HFFc6 (cell line): ENCODE data around the gene PDGFB. TPM values are rescaled to one million over a fixed set of nuclear protein-coding genes. Genes with fewer than 3 reads are reported as not detected.

Source experiments
- DNase-seq: peaks from one replicate; pipeline ENCODE4 v3.0.0-alpha.2; 2018
- H3K27ac Mint-ChIP-seq: 2 replicates; pipeline ENCODE4 v1.8.0; 2020; ENCODE audit warnings: mild to moderate bottlenecking, mixed read lengths
- H3K27me3 Mint-ChIP-seq: 2 replicates; pipeline ENCODE4 v1.8.0; 2021; ENCODE audit warnings: mild to moderate bottlenecking, moderate library complexity, mixed read lengths; ENCODE audit not compliant: insufficient read depth
- H3K36me3 Mint-ChIP-seq: 2 replicates; pipeline ENCODE4 v1.8.0; 2021; ENCODE audit warnings: low read depth, mixed read lengths
- H3K4me1 Mint-ChIP-seq: 2 replicates; pipeline ENCODE4 v1.8.0; 2020; ENCODE audit warnings: low read depth, mixed read lengths
- H3K4me3 Mint-ChIP-seq: 2 replicates; pipeline ENCODE4 v1.8.0; 2020; ENCODE audit warnings: mild to moderate bottlenecking, moderate library complexity, mixed read lengths
- H3K9me3 Mint-ChIP-seq: 2 replicates; pipeline ENCODE4 v1.8.0; 2020; ENCODE audit warnings: mild to moderate bottlenecking, mixed read lengths
- total RNA-seq, 6 experiments: library from RNA; stranded (reverse); fragmentation: NEBNext Ultra II Directional; extraction: Animal tissue kit (Norgen Biotek cat#: 25700); gene quantifications; 2 replicates in 1 of 6; 3 replicates in 5 of 6; pipeline ENCODE4 v1.2.3, GENCODE V29; 2021
- TF ChIP-seq, protein P1 (sequence below): fragments of 200-600 bp; sonication (generic); IDR thresholded peaks from 2 replicates; pipeline ENCODE4 v1.5.0; 2021; ENCODE audit warnings: antibody characterized with exemption, mild to moderate bottlenecking

PDGFB gene
- total RNA-seq, 6 experiments from 2014 or later = not detected

DNA sequence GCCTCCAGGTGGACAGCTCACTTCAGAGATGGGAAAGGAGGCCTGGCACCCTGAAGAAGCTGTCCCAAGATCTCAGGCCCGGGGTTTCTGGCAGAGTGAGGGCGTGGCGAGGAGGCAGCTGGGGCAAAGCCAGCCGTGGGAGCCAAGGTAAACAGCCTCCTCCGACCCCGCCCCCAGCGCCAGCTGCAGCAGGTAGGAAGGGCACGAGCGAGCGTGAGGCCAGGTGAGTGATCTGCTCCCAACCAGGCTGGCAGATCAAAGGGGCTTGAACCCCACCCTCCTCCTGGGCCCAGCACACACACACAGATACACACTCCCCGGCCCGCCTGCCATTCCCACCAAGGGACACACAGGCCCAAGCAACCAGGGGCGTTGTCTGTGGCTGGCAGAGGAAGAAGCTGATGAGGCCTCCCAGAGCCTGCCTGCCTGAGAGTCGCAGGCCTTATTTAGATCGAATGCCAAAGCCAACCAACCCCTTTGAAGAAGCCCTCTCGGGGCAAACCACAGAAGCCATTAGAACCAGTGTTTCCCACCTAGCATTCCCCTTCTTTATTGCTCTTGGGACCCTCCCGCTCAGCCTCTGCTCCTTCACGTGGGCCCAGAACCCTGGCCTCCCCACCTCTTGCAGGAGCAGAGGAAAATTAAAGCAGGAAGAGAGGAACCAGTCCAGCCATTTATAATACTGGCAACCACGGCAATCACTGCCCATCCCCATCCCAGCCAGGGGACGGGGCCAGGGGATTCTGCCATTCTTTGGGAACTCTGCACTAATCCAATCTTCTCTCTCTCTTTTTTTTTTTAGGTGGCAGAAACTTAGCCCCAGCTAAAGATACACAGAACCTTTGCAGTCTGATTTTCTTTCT lies 5.0 kb downstream of the PDGFB start:
- TF ChIP-seq, protein P1, sequence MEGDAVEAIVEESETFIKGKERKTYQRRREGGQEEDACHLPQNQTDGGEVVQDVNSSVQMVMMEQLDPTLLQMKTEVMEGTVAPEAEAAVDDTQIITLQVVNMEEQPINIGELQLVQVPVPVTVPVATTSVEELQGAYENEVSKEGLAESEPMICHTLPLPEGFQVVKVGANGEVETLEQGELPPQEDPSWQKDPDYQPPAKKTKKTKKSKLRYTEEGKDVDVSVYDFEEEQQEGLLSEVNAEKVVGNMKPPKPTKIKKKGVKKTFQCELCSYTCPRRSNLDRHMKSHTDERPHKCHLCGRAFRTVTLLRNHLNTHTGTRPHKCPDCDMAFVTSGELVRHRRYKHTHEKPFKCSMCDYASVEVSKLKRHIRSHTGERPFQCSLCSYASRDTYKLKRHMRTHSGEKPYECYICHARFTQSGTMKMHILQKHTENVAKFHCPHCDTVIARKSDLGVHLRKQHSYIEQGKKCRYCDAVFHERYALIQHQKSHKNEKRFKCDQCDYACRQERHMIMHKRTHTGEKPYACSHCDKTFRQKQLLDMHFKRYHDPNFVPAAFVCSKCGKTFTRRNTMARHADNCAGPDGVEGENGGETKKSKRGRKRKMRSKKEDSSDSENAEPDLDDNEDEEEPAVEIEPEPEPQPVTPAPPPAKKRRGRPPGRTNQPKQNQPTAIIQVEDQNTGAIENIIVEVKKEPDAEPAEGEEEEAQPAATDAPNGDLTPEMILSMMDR = no peak
- Mint-ChIP-seq H3K4me3 (no peak overlapping the region), H3K9me3 (no peaks in the 10 kb centered on the region), H3K4me1 (peaks cover 11% of the 10 kb centered on the region), H3K27ac (no peak overlapping the region), H3K27me3 (peaks cover 25% of the 10 kb centered on the region), H3K36me3 (no peaks in the 10 kb centered on the region)
- DNase-seq = no peak

DNA sequence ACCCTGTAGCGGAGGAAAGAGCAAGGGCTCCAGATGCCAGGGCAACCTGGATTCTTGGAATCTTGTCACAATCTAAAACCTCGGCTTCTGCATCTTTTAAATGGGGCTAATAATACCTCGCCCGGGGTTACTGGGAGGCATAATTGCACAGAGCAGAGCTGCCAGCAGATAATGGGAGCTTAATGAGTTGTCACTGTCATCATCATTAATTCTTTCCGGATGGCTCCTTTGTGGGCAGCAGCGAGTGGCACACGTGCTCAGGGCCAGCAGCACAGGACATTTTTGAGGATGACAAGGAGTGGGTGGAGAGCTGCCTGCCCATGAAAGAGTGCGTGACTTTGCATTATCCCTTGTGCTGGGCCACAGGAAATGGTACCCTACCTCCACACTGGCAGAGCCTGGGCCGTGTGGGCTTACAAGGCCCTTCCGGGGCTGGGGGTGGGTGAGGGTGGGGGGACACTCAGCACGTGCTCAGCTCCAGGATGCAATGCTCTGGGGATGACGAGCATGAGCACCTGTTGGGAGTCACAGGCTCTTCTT lies 5.7 kb downstream of the PDGFB start:
- peaks cover 27% of the 10 kb centered on the region for H3K27me3 Mint-ChIP-seq
- peaks cover 11% of the 10 kb centered on the region for H3K4me1 Mint-ChIP-seq
- H3K27ac Mint-ChIP-seq = no peak overlapping the region
- H3K36me3 Mint-ChIP-seq = no peaks in the 10 kb centered on the region
- no peak for DNase-seq
- H3K4me3 Mint-ChIP-seq = no peak overlapping the region
- TF ChIP-seq, protein P1 = no peak
- no peaks in the 10 kb centered on the region for H3K9me3 Mint-ChIP-seq

DNA sequence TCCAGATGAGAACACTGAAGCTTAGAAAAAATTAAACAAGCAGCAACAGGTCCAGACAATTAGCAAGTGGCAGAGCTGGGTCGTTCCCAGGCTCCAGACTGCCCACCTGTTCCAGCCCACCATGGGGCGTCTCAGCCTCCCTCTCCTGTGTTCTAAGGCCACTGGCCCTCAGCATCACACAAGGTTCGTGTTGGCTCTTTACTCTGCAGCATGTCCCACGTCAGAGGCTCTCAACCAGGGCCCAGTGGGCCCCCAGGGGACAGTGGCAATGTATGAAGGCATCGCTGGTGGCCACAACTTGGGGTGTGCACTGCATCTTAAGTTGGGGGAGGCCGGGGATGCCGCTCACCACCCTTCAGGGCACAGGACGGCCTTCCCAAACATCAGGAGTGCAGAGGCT lies 6.2 kb downstream of the PDGFB start:
- no peak overlapping the region for H3K4me3 Mint-ChIP-seq
- DNase-seq = no peak
- H3K27me3 Mint-ChIP-seq = peaks cover 24% of the 10 kb centered on the region
- H3K27ac Mint-ChIP-seq = no peak overlapping the region
- H3K4me1 Mint-ChIP-seq = peaks cover 11% of the 10 kb centered on the region
- no peaks in the 10 kb centered on the region for H3K9me3 Mint-ChIP-seq
- H3K36me3 Mint-ChIP-seq = no peaks in the 10 kb centered on the region
- TF ChIP-seq, protein P1 = no peak

DNA sequence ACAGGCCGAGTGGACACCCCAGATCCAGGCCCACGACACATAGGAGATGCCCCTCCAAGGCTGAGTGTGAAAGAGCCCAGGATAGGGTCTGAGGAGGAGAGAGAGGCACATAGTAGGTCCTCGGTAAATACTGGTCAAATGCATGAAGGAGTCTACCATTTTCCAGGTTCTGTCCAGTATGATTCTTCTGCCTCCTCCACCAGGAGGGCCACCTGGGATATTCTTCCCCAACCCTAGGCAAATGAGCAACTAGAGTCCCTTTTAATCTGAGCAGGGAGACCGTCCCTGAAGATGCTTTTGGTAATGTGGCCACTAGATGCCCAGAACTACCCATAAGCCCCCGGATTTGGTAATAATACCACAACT lies 6.7 kb downstream of the PDGFB start:
- peaks cover 11% of the 10 kb centered on the region for H3K4me1 Mint-ChIP-seq
- H3K36me3 Mint-ChIP-seq = no peaks in the 10 kb centered on the region
- H3K27me3 Mint-ChIP-seq = peaks cover 23% of the 10 kb centered on the region
- H3K9me3 Mint-ChIP-seq = no peaks in the 10 kb centered on the region
- H3K27ac Mint-ChIP-seq = no peak overlapping the region
- DNase-seq = no peak
- TF ChIP-seq, protein P1 = no peak
- no peak overlapping the region for H3K4me3 Mint-ChIP-seq

DNA sequence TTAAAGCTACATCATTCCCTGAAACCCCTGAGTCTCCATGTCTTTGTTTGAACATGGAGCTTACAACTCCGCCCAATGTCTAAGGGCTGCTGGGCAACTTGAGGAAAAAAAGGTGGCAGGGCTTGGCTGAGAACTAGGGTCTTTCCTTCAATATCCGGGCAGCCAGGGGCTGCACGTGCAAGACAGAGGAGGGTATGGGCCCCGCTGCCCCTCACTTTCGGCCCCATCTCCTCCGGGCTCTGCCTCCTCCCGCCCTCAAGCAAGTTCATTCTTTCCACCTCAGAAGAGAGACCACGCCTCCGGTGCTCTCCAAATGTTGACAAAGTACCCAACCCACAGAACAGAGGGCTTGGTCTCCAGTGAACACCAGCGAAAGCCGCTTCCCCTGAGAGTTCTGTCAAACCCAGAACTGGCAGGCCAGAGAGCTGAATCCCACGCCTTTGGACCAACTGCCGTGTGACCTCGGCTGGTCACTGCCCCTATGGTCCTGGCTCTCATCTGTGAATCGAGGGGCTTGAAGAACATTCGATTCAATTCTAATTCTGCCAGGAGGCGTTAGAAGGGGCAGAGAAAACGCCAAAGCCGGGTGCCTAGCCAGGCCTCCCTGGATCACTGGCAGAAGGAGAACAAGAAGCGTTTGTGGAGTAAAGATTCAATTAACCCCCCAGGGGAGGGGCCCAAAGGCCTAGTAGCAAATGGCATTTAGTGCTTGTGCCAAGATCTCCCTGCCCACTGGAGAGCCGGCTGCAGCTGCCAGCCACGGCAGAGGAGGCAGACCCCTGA lies 7.3 kb downstream of the PDGFB start:
- no peaks in the 10 kb centered on the region for H3K9me3 Mint-ChIP-seq
- TF ChIP-seq, protein P1 = no peak
- peaks cover 21% of the 10 kb centered on the region for H3K27me3 Mint-ChIP-seq
- DNase-seq = no peak
- no peaks in the 10 kb centered on the region for H3K36me3 Mint-ChIP-seq
- no peak overlapping the region for H3K27ac Mint-ChIP-seq
- H3K4me1 Mint-ChIP-seq = peaks cover 11% of the 10 kb centered on the region
- no peak overlapping the region for H3K4me3 Mint-ChIP-seq
